ENCODE results near the gene SPATA24. TPM values are rescaled to one million over a fixed set of nuclear protein-coding genes. Genes with fewer than 3 reads are reported as not detected.
"Not testable (repeated sequence)": the region's sequence is repeated elsewhere in the genome, so short reads cannot be mapped to it uniquely, and the experiment has no call there.

The SPATA24 gene
- 1.3 TPM for total RNA-seq

DNA sequence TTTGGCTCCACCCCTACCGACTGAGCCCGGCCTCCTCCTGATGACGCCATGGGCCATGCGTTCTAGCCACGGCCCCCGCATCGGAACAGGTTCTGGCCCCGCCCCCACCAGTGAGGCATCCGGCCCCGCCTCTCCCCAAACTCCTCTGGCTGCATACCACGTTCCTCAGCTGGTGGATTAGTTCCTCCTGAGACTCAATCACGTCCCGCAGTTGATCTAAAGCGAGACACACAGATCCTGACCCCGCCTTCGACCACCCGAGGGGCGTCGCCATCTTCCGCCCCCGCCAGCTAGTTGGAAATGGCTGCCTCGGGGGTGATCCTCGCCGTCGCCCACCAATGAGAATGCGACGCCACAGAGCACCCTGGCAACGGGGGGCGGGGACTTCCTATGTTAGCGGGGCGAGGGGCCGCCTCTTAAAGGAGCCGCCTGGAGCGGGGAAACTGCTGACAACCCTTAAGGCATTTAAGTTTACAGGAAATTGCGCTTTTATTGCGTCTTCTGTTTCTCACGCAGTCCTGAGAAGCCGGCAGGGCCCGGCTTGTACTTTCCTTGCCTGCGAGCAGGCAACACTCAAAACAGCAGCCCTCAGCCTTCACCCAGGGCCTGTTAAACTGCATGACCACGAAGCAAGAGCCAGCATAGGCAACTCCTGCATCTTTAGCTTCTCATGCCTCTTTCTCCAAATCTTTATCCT is at the start of gene SPATA24:
TSS of gene SPATA24 (minus strand) at position 303 of the 697 bp plus-strand sequence. CDS start at position 274, 29 bp downstream.
- Histone ChIP-seq H3K9me3 (ENCODE audit: low read depth, low read length) (no peaks in the 10 kb centered on the region), H3K27me3 (ENCODE audit: insufficient read depth, low read length) (no peaks in the 10 kb centered on the region), H3K4me3 (ENCODE audit: low read length) (peak within 1 kb of the TSS; percentile 60), H3K4me1 (ENCODE audit: insufficient read depth, low read length) (peaks cover 32% of the 10 kb centered on the region)

DNA sequence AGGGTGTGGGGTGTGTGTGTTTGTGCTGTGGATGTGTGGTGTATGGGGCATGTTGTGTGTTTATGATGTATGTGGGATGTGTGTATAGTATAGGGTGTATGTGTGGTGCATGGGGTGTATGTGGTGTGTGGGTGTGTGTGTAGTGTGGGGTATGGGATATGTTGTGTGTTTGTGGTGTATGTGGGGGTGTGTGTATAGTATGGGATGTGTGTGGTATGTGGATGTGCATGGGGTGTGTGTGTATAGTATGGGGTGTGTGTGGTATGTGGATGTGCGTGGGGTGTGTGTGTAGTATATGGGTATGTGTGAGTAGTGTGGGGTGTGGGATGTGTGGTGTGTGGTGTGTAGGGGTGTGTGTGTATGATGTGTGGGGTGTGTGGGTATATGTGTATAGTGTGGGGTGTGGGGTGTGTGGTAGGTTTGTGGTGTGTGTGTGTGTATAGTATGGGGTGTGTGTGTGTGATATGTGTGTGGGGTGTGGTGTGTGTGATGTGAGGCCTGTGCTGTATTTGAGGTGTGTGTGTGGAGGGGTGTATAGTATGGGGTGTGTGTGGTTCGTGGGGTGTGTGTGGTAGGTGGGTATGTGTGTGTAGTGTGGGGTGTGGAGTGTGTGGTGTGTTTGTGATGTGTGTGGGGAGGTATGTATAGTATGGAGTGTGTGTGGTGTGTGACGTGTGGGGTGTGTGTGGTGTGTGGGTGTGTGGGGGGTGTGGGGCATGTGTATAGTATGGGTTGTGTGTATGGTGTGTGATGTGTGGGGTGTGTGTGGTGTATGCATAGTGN is 48.2 kb upstream of the SPATA24 start:
- Histone ChIP-seq H3K9me3 (ENCODE audit: low read depth, low read length) (no peaks in the 10 kb centered on the region), H3K4me3 (ENCODE audit: low read length) (no peak overlapping the region), H3K27me3 (ENCODE audit: insufficient read depth, low read length) (no peaks in the 10 kb centered on the region), H3K4me1 (ENCODE audit: insufficient read depth, low read length) (peaks cover 9% of the 10 kb centered on the region)

GRCh38 chr5:139451176-139451575 is 47.3 kb upstream of the SPATA24 start:
- Histone ChIP-seq H3K9me3 (ENCODE audit: low read depth, low read length) (no peaks in the 10 kb centered on the region), H3K4me3 (ENCODE audit: low read length) (no peak overlapping the region), H3K4me1 (ENCODE audit: insufficient read depth, low read length) (peaks cover 9% of the 10 kb centered on the region), H3K27me3 (ENCODE audit: insufficient read depth, low read length) (no peaks in the 10 kb centered on the region)

- no peak overlapping the region for H3K4me3 ChIP-seq (ENCODE audit: low read length)
- no peaks in the 10 kb centered on the region for H3K27me3 ChIP-seq (ENCODE audit: insufficient read depth, low read length)
- no peaks in the 10 kb centered on the region for H3K9me3 ChIP-seq (ENCODE audit: low read depth, low read length)
- H3K4me1 ChIP-seq (ENCODE audit: insufficient read depth, low read length) = peaks cover 17% of the 10 kb centered on the region
Measured at GRCh38 chr5:139446956-139447779, 43.3 kb upstream of the SPATA24 start.

DNA sequence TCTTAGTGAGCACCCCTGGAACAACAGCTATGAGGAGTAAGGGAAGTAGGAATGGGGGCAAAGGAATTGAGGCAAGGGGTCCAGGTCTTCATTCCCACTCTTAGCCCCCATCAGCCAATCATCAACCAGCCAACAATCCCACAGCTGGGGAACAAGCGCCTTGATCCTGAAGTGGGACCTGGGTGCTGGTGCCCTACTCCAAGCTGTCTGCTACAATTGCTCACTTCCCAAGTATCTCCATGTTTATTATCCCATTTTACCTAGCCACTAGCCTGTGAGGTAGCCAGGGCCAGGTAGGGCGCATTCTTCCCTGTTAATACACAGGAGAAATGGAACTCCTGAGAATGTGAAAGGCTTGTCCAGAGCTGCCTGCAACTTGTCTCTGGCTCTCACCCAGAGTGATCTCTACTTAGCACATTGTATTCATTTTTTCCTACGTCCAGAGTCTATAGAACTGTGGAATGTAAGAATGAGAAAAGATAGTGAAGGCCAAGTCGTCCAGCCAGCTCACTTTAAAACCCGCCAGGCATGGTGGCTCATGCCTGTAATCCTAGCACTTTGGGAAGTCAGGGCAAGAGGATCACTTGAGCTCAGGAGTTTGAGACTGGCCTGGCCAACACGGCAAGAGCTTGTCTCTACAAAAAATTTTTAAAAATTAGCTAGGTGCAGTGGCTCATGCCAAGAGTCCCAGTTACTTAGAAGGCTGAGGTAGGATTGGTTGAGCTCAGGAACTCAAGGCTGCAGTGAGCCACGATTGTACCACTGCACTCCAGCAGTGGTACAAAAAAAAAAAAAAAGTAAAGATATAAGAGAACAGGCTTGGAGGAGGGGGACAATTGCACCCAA is 41.7 kb upstream of the SPATA24 start:
- Histone ChIP-seq H3K9me3 (ENCODE audit: low read depth, low read length) (no peaks in the 10 kb centered on the region), H3K4me3 (ENCODE audit: low read length) (no peak overlapping the region), H3K4me1 (ENCODE audit: insufficient read depth, low read length) (peaks cover 10% of the 10 kb centered on the region), H3K27me3 (ENCODE audit: insufficient read depth, low read length) (no peaks in the 10 kb centered on the region)

DNA sequence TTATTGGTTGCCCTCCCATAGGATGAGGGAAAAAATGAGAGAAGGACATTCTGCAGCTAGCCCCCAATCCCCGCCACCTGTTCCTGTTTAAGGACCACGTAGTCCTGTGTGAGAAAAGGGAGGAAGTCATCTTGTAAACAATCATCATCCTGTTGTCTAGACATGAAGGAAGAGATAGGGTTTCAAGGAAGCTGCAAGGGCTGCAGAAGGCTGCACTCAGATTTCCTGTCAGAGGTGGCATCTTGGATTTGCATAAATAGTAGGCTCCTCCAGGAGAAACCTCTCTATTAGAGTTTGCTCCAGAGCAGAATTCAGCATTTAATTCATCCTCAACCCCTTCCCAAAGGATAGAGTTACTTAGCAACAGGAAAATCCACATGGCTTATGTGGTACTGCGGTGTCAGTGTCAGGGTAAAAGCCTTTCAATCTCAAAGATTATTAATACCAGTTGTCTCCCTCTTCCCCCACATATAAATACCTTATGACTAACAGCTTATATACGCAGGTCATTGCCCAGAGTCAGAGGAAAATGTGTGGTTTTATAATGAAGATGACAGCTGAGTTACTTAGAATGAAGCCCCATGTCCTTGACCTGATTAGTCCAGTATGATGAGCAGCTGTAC is 40.1 kb upstream of the SPATA24 start:
- no peaks in the 10 kb centered on the region for H3K27me3 ChIP-seq (ENCODE audit: insufficient read depth, low read length)
- H3K4me3 ChIP-seq (ENCODE audit: low read length) = no peak overlapping the region
- peaks cover 17% of the 10 kb centered on the region for H3K4me1 ChIP-seq (ENCODE audit: insufficient read depth, low read length)
- no peaks in the 10 kb centered on the region for H3K9me3 ChIP-seq (ENCODE audit: low read depth, low read length)

DNA sequence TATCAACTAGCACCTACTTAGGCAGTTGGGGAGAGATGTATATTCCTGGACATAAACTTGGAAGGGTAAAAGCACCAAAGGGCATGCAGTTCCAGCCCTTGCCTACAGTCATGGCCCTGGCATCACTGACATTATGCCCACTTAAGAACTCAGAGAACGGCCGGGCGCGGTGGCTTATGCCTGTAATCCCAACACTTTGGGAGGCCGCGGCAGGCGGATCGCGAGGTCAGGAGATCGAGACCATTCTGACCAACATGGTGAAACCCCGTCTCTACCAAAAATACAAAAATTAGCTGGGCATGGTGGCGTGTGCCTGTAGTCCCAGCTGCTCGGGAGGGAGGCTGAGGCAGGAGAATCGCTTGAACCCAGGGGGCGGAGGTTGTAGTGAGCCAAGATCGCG is 36.5 kb upstream of the SPATA24 start:
- peaks cover 23% of the 10 kb centered on the region for H3K4me1 ChIP-seq (ENCODE audit: insufficient read depth, low read length)
- not testable (repeated sequence) for H3K27me3 ChIP-seq (ENCODE audit: insufficient read depth, low read length); H3K9me3 ChIP-seq (ENCODE audit: low read depth, low read length); H3K4me3 ChIP-seq (ENCODE audit: low read length)

- H3K4me1 ChIP-seq (ENCODE audit: insufficient read depth, low read length) = peaks cover 22% of the 10 kb centered on the region
- peak within 1 kb of the TSS; percentile 94 for H3K4me3 ChIP-seq (ENCODE audit: low read length)
- no peaks in the 10 kb centered on the region for H3K27me3 ChIP-seq (ENCODE audit: insufficient read depth, low read length)
- H3K9me3 ChIP-seq (ENCODE audit: low read depth, low read length) = no peaks in the 10 kb centered on the region
Measured at GRCh38 chr5:139439013-139439903, 35.4 kb upstream of the SPATA24 start, which contains the start of gene DNAJC18. TSS of gene DNAJC18 (minus strand) at chr5:139439525. CDS start at chr5:139439445, 80 bp downstream.

- Histone ChIP-seq H3K4me1 (ENCODE audit: insufficient read depth, low read length) (peaks cover 16% of the 10 kb centered on the region), H3K4me3 (ENCODE audit: low read length) (no peak overlapping the region), H3K9me3 (ENCODE audit: low read depth, low read length) (no peaks in the 10 kb centered on the region), H3K27me3 (ENCODE audit: insufficient read depth, low read length) (no peaks in the 10 kb centered on the region)
Measured at GRCh38 chr5:139438707-139439012, 34.8 kb upstream of the SPATA24 start.

GRCh38 chr5:139435676-139436075 is 31.8 kb upstream of the SPATA24 start:
- no peaks in the 10 kb centered on the region for H3K27me3 ChIP-seq (ENCODE audit: insufficient read depth, low read length)
- no peak overlapping the region for H3K4me3 ChIP-seq (ENCODE audit: low read length)
- no peaks in the 10 kb centered on the region for H3K9me3 ChIP-seq (ENCODE audit: low read depth, low read length)
- H3K4me1 ChIP-seq (ENCODE audit: insufficient read depth, low read length) = peaks cover 13% of the 10 kb centered on the region

- no peaks in the 10 kb centered on the region for H3K27me3 ChIP-seq (ENCODE audit: insufficient read depth, low read length)
- H3K9me3 ChIP-seq (ENCODE audit: low read depth, low read length) = no peaks in the 10 kb centered on the region
- H3K4me1 ChIP-seq (ENCODE audit: insufficient read depth, low read length) = no peaks in the 10 kb centered on the region
- H3K4me3 ChIP-seq (ENCODE audit: low read length) = no peak overlapping the region
Measured at GRCh38 chr5:139431706-139432105, 27.8 kb upstream of the SPATA24 start.

DNA sequence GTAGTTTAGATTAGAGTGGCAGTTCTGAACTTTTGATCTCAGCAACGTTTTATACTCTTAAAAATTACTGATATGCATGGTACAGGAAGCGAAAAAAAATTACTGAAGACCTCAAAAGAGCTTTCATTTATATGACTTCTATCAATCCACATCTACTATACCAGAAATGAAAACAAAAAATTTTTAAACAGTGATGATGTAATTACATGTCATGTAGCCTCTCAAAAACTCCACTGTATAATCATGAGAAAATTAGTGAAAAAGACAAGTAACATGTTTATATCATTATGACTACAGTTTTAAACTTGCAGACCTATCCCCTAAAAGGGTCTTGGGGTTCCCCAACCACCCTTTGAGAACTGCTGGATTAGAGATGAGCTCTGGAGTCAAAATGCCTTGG is 26.1 kb upstream of the SPATA24 start:
- Histone ChIP-seq H3K9me3 (ENCODE audit: low read depth, low read length) (no peaks in the 10 kb centered on the region), H3K27me3 (ENCODE audit: insufficient read depth, low read length) (no peaks in the 10 kb centered on the region), H3K4me1 (ENCODE audit: insufficient read depth, low read length) (no peaks in the 10 kb centered on the region), H3K4me3 (ENCODE audit: low read length) (no peak overlapping the region)

DNA sequence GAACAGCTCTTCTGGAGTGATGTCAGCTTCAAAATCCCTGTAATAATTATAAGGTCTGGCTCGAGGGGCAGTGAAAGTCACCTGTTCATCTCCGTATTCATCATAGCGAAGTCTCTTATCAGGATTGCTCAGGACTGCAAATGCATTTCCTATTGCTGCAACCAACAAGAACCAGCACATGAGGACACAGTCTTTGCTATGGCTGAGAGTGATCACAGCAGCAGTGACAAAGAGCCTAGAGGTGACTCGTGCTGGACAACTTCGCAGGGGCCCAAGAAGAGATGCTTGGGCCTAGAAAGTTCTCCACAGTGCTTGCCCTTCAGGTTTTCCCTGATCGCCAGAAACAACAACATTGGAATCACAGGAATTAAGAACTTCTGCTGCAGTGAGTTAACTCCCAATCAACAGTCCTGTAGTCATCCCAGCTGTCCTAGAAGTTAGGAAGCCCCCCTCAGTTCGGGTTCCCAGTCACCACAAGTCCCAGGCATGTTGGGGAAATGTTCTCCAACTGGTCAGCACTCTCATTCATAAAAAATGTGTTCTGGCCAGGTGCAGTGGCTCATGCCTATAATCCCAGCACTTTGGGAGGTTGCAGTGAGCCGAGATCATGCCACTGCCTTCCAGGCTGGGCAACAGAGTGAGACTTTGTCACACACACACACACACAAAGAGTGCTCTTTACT is 22.5 kb upstream of the SPATA24 start:
- no peaks in the 10 kb centered on the region for H3K27me3 ChIP-seq (ENCODE audit: insufficient read depth, low read length)
- no peaks in the 10 kb centered on the region for H3K4me1 ChIP-seq (ENCODE audit: insufficient read depth, low read length)
- H3K9me3 ChIP-seq (ENCODE audit: low read depth, low read length) = no peaks in the 10 kb centered on the region
- no peak overlapping the region for H3K4me3 ChIP-seq (ENCODE audit: low read length)

All from mononuclear cell (primary cell).